Measurements from ENCODE around the gene ORAI2.

ORAI2 gene

DNA sequence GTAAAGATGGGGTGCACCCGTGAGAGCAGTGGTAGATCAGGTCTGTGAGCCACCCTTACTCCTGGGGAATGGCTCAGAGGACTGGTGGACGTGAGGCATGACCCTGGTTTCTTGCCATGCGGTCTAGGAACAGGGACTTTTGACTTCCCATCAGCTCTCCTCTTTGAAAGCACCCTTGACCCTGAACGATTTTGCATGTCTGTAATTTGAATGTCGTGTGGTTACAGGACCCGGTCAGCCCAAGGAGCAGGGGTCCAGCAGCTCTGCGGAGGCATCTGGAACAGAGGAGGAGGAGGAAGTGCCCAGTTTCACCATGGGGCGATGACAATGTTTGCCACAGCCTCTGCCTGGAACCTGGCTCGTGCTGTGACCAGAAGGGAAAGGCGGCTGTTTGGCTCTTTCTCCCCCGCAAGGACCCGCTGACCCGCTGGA lies 8.6 kb upstream of the ORAI2 start:
- Histone ChIP-seq H3K4me2 (ENCODE audit: low read depth, low read length, poor library complexity, severe bottlenecking) (no peak overlapping the region), H3K9me3 (ENCODE audit: insufficient read depth, low read depth, low read length) (no peaks in the 10 kb centered on the region), H3K4me1 (ENCODE audit: insufficient read depth, low read length, poor library complexity, severe bottlenecking) (peaks cover 27% of the 10 kb centered on the region), H2AFZ (ENCODE audit: low read length) (no peak overlapping the region), H3K9me2 (replicated peaks; ENCODE audit: low read depth, low read length) (no peaks in the 10 kb centered on the region), H4K20me1 (ENCODE audit: insufficient read depth, low read length, poor library complexity, severe bottlenecking) (no peaks in the 10 kb centered on the region), H3K36me3 (ENCODE audit: insufficient read depth, low read length) (peaks cover 17% of the 10 kb centered on the region; the same call in 1 of the 2 replicates), H3K79me2 (ENCODE audit: insufficient read depth, low read length) (peaks cover 4% of the 10 kb centered on the region; the same call in 1 of the 2 replicates), H3K9ac (ENCODE audit: low read depth, low read length, poor library complexity, severe bottlenecking) (peak overlapping the region; percentile 69), H3K27me3 (ENCODE audit: insufficient read depth, low read length, poor library complexity, severe bottlenecking) (no peaks in the 10 kb centered on the region), H3F3A (ENCODE audit: low read depth) (peaks cover 12% of the 10 kb centered on the region; the same call in 1 of the 2 replicates), H3K4me3 (ENCODE audit: low read length, poor library complexity, severe bottlenecking) (no peak overlapping the region)
- TF ChIP-seq, protein P1, sequence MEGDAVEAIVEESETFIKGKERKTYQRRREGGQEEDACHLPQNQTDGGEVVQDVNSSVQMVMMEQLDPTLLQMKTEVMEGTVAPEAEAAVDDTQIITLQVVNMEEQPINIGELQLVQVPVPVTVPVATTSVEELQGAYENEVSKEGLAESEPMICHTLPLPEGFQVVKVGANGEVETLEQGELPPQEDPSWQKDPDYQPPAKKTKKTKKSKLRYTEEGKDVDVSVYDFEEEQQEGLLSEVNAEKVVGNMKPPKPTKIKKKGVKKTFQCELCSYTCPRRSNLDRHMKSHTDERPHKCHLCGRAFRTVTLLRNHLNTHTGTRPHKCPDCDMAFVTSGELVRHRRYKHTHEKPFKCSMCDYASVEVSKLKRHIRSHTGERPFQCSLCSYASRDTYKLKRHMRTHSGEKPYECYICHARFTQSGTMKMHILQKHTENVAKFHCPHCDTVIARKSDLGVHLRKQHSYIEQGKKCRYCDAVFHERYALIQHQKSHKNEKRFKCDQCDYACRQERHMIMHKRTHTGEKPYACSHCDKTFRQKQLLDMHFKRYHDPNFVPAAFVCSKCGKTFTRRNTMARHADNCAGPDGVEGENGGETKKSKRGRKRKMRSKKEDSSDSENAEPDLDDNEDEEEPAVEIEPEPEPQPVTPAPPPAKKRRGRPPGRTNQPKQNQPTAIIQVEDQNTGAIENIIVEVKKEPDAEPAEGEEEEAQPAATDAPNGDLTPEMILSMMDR (conservative IDR thresholded peaks at IDR 0.05; ENCODE audit: low read length) = no peak
- no peak for TF ChIP-seq EZH2phosphoT487 (IDR thresholded peaks at IDR 0.05; ENCODE audit: borderline replicate concordance)

DNA sequence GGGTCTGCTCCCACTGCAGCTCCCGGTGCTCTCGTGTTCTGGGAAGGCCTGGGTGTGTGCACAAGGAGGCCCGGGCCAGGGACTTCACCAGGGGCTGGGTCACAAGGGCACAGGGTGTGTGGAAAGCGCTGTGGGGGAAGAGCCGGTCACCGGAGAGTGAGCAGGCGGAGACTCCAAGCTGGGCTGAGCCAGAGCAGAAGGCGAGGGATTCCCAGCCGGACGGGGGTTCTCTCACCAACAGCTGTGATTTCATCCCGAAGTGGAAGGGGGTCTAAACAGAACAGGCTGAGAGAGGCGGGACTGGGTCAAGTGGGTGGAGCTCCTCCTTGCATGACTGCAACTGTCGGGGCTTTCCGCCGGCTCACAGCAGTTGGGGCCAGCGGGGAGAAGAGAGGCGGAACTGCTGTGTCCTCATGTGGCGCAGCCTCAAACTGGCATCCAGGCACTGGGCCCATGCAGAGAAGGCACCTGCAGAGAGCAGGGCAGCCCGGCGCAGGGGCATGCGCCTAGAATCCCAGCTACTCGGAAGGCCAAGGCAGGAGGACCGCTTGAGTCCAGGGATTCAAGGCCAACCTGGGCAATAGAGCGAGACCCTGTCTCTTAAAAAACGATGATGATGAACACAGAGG lies 7.6 kb upstream of the ORAI2 start:
- peak overlapping the region; percentile 90 for H3K4me2 ChIP-seq (ENCODE audit: low read depth, low read length, poor library complexity, severe bottlenecking)
- no peak overlapping the region for H2AFZ ChIP-seq (ENCODE audit: low read length)
- no peaks in the 10 kb centered on the region for H3K9me2 ChIP-seq (replicated peaks; ENCODE audit: low read depth, low read length)
- H3K79me2 ChIP-seq (ENCODE audit: insufficient read depth, low read length) = peaks cover 4% of the 10 kb centered on the region; the same call in 1 of the 2 replicates
- no peaks in the 10 kb centered on the region for H4K20me1 ChIP-seq (ENCODE audit: insufficient read depth, low read length, poor library complexity, severe bottlenecking)
- H3K9me3 ChIP-seq (ENCODE audit: insufficient read depth, low read depth, low read length) = no peaks in the 10 kb centered on the region
- peaks cover 12% of the 10 kb centered on the region; the same call in 1 of the 2 replicates for H3F3A ChIP-seq (ENCODE audit: low read depth)
- H3K4me1 ChIP-seq (ENCODE audit: insufficient read depth, low read length, poor library complexity, severe bottlenecking) = peaks cover 35% of the 10 kb centered on the region
- H3K36me3 ChIP-seq (ENCODE audit: insufficient read depth, low read length) = peaks cover 15% of the 10 kb centered on the region; the same call in 1 of the 2 replicates
- peak overlapping the region; percentile 69 for H3K9ac ChIP-seq (ENCODE audit: low read depth, low read length, poor library complexity, severe bottlenecking)
- TF ChIP-seq, protein P1 (conservative IDR thresholded peaks at IDR 0.05; ENCODE audit: low read length) = no peak
- TF ChIP-seq EZH2phosphoT487 (IDR thresholded peaks at IDR 0.05; ENCODE audit: borderline replicate concordance) = no peak
- no peaks in the 10 kb centered on the region for H3K27me3 ChIP-seq (ENCODE audit: insufficient read depth, low read length, poor library complexity, severe bottlenecking)
- peak overlapping the region; percentile 71 for H3K4me3 ChIP-seq (ENCODE audit: low read length, poor library complexity, severe bottlenecking)

DNA sequence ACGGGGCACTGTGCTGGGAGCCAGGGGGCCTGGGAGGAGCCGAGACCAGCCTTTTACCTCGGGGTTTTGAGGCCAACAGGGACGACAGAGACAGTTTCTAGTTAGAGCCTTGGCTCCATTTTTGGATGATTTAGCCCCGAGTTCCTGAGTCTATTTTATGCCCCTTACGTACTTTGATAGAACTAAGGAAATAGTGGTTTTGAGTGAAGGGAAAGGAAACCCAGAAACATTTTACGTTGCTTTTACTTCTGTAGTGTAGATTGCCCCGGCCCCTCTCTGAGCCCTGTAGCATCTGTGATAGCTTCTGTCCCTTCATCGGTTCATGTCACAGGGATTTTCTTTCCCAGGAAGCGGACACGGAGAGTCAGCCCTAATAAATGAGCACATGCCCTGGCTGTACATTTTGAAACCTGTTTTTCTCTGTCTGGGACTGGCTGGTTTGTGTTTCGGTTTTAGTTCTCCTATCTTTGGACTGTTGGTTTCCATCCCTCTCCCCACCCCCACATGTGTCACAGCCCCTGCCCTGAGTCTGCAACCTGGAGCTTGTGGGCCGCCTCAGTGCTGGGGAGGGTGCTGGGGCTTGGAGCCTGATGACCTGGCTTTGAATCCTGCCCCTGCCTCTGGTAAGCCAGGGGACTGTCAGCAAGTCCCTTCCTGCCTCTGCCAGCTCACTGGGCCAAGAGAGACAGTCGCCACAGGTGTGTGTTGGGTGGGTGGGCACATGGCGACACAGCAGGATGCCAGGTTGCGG lies 6.9 kb upstream of the ORAI2 start:
- peak overlapping the region; percentile 69 for H3K9ac ChIP-seq (ENCODE audit: low read depth, low read length, poor library complexity, severe bottlenecking)
- peaks cover 12% of the 10 kb centered on the region; the same call in 1 of the 2 replicates for H3F3A ChIP-seq (ENCODE audit: low read depth)
- peaks cover 8% of the 10 kb centered on the region; the same call in 1 of the 2 replicates for H3K36me3 ChIP-seq (ENCODE audit: insufficient read depth, low read length)
- no peaks in the 10 kb centered on the region for H3K9me3 ChIP-seq (ENCODE audit: insufficient read depth, low read depth, low read length)
- no peaks in the 10 kb centered on the region for H3K9me2 ChIP-seq (replicated peaks; ENCODE audit: low read depth, low read length)
- H3K27me3 ChIP-seq (ENCODE audit: insufficient read depth, low read length, poor library complexity, severe bottlenecking) = no peaks in the 10 kb centered on the region
- no peak overlapping the region for H2AFZ ChIP-seq (ENCODE audit: low read length)
- no peaks in the 10 kb centered on the region for H4K20me1 ChIP-seq (ENCODE audit: insufficient read depth, low read length, poor library complexity, severe bottlenecking)
- peaks cover 4% of the 10 kb centered on the region; the same call in 1 of the 2 replicates for H3K79me2 ChIP-seq (ENCODE audit: insufficient read depth, low read length)
- H3K4me2 ChIP-seq (ENCODE audit: low read depth, low read length, poor library complexity, severe bottlenecking) = peak overlapping the region; percentile 90
- TF ChIP-seq EZH2phosphoT487 (IDR thresholded peaks at IDR 0.05; ENCODE audit: borderline replicate concordance) = no peak
- TF ChIP-seq, protein P1 (conservative IDR thresholded peaks at IDR 0.05; ENCODE audit: low read length) = no peak
- peak overlapping the region; percentile 71 for H3K4me3 ChIP-seq (ENCODE audit: low read length, poor library complexity, severe bottlenecking)
- H3K4me1 ChIP-seq (ENCODE audit: insufficient read depth, low read length, poor library complexity, severe bottlenecking) = peaks cover 42% of the 10 kb centered on the region

All from Loucy (cell line).